ENCODE measurements around the gene BMERB1.
"Not testable (repeated sequence)": the region's sequence is repeated elsewhere in the genome, so short reads cannot be mapped to it uniquely, and the experiment has no call there.

Gene BMERB1

DNA sequence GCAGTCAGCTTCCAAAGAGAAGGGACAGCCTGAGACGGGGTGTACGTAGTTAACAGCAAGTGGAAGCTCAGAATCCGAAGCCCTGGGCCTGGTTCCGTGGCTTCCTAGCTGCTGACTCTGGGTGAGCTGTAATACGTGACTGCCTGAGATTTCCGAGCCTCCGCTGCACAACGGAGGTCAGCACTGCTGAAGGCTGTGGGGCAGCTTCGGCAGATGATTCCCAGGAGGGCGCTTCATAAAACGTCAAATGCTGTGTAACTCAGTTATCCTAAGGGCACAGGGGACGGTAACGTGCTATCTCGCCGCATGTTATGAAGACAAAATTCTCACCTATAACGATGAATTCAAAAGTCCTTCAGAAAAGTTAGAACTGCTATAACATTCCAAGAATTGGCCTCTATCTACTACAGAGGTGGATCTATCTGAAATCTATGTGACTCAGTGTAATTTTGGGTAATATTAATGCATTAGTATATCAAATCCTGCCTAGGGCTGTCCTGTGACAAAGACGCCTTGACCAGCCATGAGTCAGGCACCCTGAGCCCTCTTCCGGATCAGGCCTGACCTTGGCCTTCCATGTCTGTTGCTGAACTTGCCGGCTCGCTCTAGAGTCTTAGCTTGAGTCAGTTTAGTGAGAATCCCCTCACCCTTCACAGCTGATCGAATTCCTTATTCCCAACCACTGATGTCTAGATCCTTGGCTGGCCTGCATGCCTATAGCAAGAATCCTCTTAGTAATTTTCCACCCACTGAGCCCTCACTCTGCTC is 165.1 kb downstream of the BMERB1 start:
- DNase-seq = no peak

DNA sequence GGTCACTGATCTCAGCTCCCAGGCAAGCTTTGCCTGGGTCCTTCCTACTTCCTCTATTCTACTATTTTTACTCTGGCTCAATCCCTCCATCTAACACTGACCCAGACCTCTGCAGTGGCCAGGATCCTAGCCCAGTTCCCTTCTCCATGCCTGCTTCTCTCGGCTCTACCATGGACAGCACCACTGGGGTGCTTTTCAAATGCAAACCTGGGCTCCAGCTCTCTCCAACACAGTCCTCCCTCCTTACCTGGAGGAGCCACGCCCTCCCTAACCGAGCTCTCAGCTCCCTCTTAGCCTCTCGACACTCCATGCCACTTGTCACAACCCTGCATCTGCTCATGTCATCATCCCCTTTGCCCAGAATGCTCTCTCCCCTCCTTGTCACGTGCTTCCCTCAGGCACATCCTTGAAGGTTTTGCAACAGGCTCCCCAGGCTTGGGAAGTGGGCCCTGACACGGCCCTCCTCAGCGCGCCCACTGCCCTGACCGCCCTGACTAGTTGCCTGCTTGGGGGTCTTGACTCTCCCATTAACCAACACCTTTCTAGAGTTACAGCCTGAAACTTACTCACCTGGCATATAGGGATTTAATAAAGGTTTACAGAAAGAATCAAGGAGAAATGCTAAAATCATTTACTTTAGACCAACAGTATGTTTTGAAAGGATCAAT is 167.0 kb downstream of the BMERB1 start:
- no peak for DNase-seq

DNA sequence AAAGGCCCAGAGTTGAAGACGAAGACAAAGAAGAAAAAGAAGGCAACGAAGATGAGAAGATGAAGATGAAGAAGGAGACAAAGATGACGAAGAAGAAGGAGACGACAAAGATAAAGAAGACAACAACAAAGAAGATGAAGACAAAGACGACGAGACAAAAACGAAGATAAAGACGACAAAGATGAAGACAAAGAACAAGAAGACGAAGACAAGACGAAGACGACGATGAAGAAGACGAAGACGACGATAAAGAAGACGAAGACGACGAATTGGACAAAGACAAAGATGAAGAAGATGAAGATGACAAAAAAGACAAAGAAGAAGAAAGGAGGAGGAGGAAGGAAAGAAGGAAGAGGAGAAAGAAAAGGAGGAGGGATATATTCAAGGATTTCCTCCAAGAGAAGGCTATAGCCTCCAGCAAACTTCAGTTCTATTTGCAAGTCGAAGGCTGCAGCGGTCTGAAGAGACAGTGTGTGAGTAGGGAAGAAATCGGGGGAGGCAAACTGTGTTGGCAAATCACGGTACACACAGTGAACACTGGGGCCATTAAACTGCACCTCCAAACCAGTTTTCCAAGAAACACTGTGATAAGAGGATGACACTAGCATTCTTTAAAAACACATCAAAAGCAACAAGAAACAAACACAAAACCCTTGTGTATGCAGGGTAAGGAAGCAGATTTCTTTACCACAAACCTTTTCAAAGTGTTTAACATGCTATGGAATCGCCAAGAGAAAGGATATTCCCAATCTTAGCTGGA is 168.1 kb downstream of the BMERB1 start:
- no peak for DNase-seq

DNA sequence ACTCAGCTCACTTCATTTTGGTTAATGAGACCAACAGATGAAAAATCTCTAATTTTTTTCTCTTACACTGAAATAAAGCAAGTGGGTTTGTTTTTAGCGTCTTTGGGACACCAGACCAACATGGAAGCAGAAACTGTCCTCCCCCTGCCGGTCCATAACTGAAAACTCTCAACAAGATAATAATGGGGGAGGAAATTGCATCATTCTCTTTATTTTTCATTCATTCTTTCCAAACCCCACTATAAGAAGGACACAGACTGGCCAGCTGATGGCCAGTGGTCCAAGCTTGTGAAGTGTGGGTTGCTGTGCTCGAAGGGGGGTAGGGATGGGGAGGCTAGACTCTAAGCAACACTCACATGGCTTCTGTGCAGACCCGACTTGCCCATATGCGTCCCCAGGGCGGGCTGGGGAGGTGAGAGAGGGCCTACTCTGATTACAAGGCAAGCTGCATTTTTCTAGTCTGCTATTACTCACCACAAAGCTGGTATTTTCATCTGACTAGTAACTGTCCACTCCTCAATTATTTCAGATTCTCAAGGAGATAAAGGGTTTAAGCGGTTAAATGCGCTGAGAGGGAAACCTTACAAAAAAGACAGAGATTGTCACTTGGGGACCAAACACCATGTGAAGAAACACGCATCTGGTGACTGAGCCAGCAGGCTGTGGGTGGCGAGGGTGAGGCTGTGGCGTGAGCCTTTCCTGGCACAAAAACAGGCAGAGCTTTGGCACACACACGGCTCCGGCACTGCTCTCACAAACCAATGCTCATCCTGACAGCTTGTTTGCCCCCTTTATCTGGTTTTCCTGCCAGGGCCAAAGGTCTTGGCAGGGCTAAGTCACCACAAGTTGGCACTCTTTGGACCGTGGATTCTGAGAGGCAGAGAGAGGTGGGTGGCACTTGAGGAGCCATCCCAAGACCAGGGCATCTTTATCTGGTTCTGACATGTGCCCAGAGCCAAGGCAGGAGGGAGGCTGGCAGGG is 170.4 kb downstream of the BMERB1 start:
- DNase-seq = no peak

DNA sequence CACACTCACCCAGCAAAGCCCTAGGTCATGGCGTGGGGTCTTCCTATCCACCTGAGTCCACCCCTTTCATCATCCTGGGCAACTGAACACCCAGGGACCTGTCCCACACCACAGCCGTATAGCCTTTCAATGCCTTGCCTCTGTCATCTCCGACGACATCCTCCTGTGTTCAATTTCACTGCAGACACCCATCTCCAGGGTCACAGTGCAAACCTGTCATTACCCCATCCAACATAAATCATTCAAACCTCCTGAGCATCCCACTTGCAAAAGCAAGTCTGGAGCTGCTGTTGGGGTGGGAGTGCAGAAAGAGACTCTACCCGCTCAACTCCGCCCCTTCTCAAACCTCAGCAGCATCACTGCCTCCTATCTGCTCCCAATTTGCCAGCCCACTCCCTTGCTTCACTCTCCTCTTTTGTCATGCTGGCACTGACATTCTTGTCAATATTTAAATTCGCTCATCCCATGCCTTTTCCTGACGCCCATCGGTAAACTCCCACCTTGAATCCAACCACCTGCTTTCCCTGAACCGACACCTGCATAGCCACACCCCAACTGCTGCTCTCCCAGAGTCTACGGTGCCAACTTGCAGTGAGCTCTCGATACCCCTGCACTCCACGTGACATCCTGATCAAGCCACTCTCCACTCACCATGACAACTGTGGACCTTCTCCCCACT is 171.6 kb downstream of the BMERB1 start:
- DNase-seq = no peak

DNA sequence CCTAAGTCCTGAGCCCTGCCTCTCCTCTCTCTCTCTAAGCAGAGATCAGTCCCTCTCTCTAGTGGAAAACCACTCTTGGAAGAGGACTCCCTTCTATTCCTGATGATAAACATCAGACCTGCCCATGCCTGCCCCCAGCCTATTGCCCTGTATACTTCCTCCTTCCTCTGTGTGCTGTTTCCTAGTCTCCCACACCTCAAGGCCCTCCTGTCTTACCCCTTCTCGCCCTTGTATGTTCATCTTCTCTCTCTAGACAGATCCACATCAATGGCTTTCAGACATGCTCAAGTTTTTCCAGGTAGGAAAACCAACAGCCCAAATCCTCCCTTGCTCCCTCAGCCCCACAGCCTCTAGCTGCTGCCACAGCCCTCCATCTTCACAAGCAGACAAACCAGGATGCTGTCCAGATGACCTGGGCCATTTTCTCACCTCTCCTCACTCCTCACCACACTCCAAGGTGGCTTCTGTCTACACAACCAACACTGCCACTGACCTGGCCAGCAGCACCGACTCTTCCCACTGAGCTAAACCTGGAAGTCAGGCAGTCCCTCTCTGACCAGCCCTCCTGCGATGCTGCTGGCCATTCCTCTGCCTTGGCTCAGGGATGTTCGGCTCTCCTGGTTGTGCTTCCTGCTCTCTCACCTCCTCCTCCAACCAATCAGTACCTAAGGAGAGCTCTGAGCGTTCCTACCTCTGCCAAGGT is 172.3 kb downstream of the BMERB1 start:
- no peak for DNase-seq

DNA sequence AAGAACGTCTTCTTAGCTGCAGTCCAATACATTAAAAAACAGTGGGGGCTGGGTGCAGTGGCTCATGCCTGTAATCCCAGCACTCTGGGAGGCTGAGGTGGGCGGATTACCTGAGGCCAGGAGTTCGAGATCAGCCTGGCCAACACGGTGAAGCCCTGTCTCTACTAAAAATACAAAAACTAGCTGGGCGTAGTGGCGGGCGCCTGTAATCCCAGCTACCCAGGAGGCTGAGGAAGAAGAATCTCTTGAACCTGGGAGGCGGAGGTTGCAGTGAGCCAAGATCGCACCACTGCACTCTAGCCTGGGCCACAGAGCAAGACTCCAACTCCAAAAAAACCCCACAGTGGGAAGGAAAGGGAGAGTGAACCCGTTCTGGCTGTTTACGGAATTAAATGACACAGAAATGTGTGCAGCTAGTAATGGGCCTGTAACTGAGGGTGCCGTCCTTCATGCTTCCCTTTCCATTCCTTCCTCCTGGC is 172.9 kb downstream of the BMERB1 start:
- not testable (repeated sequence) for DNase-seq

DNA sequence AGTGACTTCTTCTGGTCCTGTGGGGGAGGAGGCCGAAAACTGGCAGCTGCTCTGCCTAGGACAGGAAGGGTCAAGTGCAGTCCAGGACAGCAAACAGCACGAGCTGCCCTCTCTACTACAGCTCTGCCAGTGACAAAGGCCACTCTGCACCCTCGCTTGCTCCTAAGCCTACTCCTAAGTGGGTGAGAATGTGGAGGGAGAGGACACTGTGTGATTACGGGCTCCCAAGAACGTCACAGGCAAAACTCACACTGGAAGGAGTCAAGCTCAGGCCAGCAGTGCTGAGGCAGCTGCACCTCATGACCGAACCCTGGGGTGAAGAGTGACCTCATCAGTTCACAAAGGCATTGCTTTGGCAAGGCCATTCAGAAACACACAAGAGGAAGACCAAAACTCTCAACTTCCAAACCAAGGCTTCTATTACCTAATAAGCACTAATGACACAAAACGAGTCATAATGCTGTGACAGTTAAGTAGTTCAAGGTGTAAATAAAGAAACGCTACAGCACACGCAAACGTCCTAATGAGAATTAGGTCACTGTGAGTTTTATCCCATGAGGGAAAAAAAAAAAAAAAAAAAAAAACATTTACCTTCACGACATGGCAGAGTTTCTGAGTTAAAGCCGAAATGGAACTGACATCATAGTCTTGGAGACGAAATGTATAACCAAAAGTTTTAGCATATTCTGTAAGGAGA is 173.5 kb downstream of the BMERB1 start:
- no peak for DNase-seq

DNA sequence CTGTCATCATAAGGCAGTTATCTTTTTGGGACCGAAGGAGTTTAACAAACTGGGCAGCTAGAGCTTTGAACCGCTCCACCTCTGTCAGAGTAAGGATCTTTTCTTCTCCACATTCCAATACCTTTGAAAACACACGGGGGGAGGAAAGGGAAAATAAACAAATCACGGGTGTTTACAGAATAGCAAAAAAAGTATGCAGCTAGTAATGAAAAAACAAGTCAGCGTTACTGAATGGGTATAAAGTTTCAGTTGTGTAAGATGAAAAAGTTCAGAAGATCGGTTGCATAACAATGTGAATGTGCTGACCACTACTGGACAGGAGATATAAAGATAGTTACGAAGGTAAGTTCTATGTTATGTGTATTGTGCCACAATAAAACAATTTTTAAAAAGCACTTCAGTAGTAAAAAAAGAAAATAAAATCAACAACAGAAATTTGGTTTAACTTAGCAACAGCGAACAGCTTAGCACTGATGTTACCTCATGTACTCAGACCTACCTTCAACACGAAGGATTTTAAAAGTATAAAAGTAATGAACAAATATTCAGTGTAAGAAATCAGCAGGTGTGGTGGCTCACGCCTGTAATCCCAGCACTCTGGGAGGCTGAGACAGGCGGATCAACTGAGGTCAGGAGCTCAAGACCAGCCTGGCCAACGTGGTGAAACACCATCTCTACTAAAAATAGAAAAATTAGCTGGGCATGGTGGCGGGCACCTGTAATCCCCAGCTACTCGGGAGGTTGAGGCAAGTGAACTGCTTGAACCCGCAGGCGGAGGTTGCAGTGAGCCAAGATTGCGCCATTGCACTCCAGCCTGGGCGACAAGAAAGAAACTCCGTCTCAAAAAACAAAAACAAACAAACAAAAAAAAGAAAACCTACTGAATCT is 174.3 kb downstream of the BMERB1 start:
- no peak for DNase-seq

DNA sequence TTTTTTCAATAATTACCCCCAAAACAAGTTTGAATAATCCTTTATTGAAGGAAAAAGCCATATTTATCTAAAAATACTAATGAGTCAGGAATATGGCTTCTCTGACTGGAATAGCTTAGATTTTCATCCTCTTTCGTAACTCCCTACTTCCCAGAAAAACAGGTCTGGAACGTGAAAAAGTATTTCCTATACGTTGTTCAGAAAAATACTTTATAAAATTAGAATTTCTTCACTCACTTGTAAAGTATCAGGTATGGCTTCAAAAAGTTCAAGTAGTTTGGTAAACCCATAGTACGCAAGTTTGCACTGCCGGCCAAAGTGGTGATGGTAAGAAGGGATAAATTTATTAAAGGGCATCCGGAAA is 174.9 kb downstream of the BMERB1 start:
- DNase-seq = no peak

DNA sequence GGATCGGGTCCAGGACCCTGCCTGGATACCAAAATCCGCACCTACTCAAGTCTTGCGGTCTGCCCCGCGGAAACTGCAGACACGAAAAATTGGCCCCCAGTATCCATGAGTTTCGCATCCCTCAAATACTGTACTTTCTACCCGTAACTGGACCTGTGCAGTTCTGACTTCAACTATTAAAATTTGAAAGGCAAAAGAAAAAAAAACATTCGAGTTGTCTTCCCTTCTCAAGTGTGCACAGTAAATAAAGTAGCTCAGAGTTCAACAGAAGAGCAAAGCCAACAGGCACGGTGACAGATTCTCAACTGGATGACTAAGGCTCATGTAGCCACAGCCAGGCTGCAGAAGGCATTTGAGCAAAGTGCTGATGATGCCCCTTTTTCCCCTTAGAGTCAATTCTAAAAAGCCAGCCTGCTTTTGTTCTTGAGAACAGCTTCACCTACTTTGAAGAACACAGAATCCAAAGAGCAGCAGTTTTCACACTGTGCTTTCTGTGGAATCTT is 176.0 kb downstream of the BMERB1 start:
- DNase-seq = no peak

DNA sequence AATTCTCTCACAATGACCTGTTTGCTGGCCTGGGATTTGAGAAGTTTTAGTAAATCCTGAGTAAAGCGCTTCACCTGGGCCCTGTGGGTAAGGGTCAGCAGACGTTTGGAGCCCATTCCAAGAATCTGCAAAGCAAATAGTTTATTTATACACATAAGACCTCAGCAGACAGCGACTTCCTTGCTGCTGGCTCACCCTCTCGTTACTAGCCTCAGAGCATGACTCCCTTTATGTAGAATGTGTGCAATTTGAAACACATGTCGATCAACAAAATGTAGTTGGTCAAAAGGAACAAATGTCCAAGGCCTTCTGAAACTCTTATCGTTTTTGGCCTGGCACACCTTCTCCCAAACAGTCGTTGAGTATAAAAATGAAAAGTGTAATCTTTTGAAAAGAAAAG is 177.2 kb downstream of the BMERB1 start:
- DNase-seq = no peak

DNA sequence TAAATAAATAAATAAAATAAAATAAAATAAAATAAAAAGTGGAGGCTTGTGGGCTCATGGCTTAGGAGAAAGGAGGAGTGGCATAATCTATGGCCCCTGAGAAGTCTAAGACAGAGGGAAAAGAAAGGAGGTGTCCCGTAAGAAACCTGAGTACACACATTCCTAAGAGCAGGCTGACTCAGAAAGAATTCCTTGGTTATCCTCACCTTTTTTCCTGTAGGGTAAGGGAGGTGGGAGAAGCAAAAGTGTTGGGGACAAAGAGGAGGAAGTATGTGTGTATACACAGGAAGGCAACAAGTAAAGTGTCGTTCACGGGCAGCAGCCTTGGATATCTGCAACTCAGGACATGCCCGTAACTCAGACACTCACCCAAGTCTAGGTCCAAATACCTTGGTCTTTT is 179.3 kb downstream of the BMERB1 start:
- DNase-seq = no peak

DNA sequence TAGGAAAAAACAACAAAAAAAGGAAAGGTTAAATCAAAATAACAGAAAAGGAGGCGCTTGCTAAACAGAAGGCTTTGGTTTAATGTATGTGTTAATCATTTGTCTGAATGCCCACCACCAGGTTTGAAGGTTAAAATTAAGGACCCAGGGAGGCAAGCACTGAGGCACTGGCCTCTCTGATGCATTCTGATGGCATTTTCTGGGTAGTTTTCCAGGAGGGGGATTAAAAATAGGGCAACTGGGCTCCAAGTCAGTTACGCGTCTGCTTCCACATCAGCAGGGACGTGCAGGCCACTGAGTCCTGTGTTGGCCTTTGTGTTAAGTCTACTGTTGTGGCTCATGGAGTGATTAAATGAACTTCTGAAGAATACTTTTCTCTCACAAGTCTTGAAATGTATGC is 181.6 kb downstream of the BMERB1 start:
- no peak for DNase-seq

DNA sequence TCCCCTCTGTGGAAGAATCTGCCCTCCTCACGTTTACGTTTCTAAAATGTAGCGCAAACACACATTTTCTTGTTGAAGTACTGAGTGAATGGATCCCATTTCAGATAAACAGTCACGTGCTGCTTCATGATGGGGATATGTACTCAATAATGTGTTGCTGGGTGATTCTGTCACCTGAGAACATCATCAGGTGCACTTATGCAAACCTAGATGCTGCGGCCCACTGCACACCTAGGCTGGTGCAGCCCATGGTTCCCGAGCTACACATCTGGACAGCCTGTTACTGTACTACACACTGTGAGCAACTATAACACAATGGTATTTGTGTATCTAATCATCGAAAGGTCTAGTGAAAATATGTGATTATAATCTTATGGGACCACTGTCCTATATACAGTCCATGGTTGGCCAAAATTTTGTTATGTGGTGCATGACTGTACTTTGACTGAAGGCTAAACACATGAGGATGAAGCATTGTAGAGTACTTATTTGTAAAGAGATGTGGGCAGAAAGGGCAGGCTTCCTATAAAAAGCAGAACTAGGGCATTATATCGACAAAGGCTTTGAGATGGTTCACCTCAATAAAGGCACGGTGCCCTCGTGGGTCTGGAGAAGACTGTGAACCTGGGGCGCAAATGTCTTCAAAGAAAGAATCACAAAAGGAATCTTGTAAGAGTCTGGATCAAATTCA is 182.2 kb downstream of the BMERB1 start:
- no peak for DNase-seq

DNA sequence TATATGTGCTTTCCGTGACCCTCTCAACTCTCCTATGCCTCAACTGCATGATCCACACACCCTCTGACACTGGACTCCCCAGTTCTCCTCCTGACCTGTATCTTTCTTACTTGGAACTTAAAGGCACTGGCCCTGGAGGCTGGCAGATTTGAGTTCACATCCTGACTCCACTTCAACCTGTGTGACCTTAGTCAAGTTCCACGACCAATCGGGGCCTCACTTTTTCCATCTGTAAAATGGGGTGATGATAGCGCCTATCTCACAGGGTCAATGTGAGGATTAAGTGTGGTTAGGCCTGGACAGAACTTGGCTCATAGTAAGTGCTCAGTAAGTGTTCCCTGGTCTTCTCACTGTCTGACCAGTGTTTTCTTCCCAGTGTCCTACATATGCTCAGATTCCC is 183.5 kb downstream of the BMERB1 start:
- DNase-seq = no peak

DNA sequence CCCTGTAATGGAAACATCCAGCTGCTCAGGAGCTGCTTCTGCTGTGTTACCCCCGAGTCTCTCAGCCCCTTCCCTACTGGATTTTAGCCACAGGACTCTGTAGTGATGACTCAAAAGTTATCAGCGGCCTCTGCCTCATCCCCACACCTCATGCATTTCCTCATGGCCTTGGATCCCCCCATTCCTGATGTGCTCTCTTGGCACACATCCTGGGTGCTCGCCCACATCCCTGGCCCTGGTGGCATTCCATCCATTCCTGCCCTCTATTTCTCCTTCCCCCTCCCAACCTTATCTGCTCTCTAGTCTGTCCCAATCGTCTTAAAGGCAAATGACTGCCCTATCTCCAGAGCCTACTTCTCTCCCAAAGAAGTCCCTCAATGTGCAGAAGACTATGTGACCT is 184.0 kb downstream of the BMERB1 start:
- DNase-seq = no peak

DNA sequence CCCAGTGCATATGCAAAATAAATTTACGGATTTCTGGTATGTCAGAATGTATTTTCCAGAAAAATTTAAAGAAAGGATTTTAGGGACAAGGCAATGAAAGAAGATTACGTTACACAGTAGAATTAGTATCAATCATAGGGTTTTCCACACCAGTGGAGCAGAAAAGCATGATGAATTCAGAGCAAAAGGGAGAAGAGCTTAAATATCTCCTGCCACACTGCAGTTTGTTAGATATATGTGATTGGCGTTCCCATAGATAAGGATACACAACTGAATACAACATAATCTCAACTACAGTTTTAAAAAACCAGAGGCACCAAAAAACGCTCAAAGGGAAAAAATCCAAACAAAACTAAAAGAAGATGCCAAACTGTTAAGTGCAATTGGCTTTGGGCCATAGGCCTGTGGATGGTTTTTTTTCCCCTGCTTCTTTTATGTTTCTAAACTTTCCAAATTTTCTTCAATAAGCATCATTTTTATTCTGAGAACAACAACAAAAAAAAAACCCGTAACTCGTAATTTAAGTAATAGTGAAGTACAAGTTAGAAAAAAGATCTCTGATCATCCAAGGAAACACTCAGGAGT is 186.3 kb downstream of the BMERB1 start:
- DNase-seq = no peak

Measured in stimulated activated CD8-positive, alpha-beta memory T cell treated with anti-CD3 and anti-CD28 coated beads, Interleukin-4, amount 100 ng/mL, for 48 hours (primary cell).